GM12878 (cell line): ENCODE measurements around the gene CPLANE2. TPM values are rescaled to one million over a fixed set of nuclear protein-coding genes. Genes with fewer than 3 reads are reported as not detected.

Source experiments
- ATAC-seq: fragments of 200-7000 bp; cut with Tn5 transposase; 3 replicates; pipeline ENCODE4 v1.9.1; 2020; ENCODE audit warnings: mild to moderate bottlenecking, moderate library complexity
- BruUV-seq: library from RNA; stranded (reverse); fragments of 400-500 nt; replicated peaks from 2 replicates; lab custom pipeline; 2021; lab: Mats Ljungman, UMichigan
- CTCF ChIA-PET: fragments of 300-600 bp; sonication (Branson Sonifier 250); formaldehyde crosslinking; extraction: SDS; loops from one replicate; lab custom pipeline; 2021; ENCODE audit warnings: inconsistent platforms; lab: Yijun Ruan, JAX
- POLR2A ChIA-PET: fragments of 350-600 bp; formaldehyde crosslinking; extraction: SDS; loops from one replicate; lab custom pipeline; 2021; ENCODE audit warnings: inconsistent platforms; lab: Charles Lee
- RAD21 ChIA-PET: fragments of 300-600 bp; sonication (Branson Sonifier 250); formaldehyde crosslinking; loops from one replicate; lab custom pipeline; 2023; ENCODE audit warnings: antibody characterized with exemption; ENCODE audit not compliant: unreplicated experiment; lab: Charles Lee
- SMC1A ChIA-PET: fragments of 300-600 bp; sonication (Branson Sonifier 250); formaldehyde crosslinking; loops from one replicate; lab custom pipeline; 2023; ENCODE audit not compliant: unreplicated experiment, uncharacterized antibody; lab: Charles Lee
- DNase-seq: peaks from one replicate; pipeline ENCODE4 v3.0.0-alpha.2; 2011; ENCODE audit warnings: low read depth, low spot score
- FAIRE-seq: peaks from 3 replicates; lab custom pipeline; 2011; peaks lifted over from hg19 to GRCh38; lab: Jason Lieb, UNC
- H2AFZ ChIP-seq: 2 replicates; pipeline ENCODE4 v1.6.0; 2011; ENCODE audit warnings: low read depth, low read length, control low read depth; ENCODE audit not compliant: control insufficient read depth
- H3K27ac ChIP-seq: 2 replicates; pipeline ENCODE4 v1.5.1; 2011; ENCODE audit warnings: control low read depth; ENCODE audit not compliant: control insufficient read depth, insufficient read depth
- H3K27me3 ChIP-seq, 2 experiments: replicated peaks in 1 of 2; 2 replicates each; pipeline versions ENCODE4 v1.6.0 to v1.6.1; 2011; ENCODE audit warnings: low read length in 1 of 2; ENCODE audit not compliant: control insufficient read depth in 2 of 2, insufficient read depth in 2 of 2
- H3K36me3 ChIP-seq, 2 experiments: 2 replicates each; pipeline ENCODE4 v1.5.1; 2011; ENCODE audit warnings: low read length in 1 of 2; ENCODE audit not compliant: control insufficient read depth in 2 of 2, insufficient read depth in 2 of 2
- H3K4me1 ChIP-seq: 2 replicates; pipeline ENCODE4 v1.6.1; 2011; ENCODE audit warnings: mild to moderate bottlenecking, low read length, moderate library complexity, mixed read lengths; ENCODE audit not compliant: control insufficient read depth, insufficient read depth
- H3K4me2 ChIP-seq: 2 replicates; pipeline ENCODE4 v1.6.0; 2011; ENCODE audit warnings: control low read depth; ENCODE audit not compliant: control insufficient read depth, insufficient read depth
- H3K4me3 ChIP-seq: fragments of 200-600 bp; sonication (generic); 2 replicates; pipeline ENCODE4 v1.5.1; 2016
- H3K79me2 ChIP-seq: 2 replicates; pipeline ENCODE4 v1.6.0; 2011; ENCODE audit warnings: low read length; ENCODE audit not compliant: control insufficient read depth, insufficient read depth
- H3K9ac ChIP-seq: 2 replicates; pipeline ENCODE4 v1.8.0; 2011; ENCODE audit warnings: low read length, control low read depth, mixed read lengths; ENCODE audit not compliant: control insufficient read depth, insufficient read depth
- H3K9me3 ChIP-seq: replicated peaks from 3 replicates; pipeline ENCODE4 v1.5.1; 2011; ENCODE audit warnings: mild to moderate bottlenecking, low read length; ENCODE audit not compliant: control insufficient read depth, insufficient read depth
- H4K20me1 ChIP-seq: 2 replicates; pipeline ENCODE4 v1.6.0; 2011; ENCODE audit not compliant: control insufficient read depth, insufficient read depth
- CBX3 ChIP-seq: fragments of 200-600 bp; sonication (generic); IDR thresholded peaks from 2 replicates; pipeline ENCODE4 v1.6.1; 2016; ENCODE audit warnings: low read depth, borderline replicate concordance
- CEBPZ ChIP-seq: fragments of 150-350 bp; IDR thresholded peaks from 2 replicates; pipeline ENCODE4 v1.6.1; 2016; ENCODE audit warnings: low read depth, low read length
- CREB1 ChIP-seq: IDR thresholded peaks from 2 replicates; pipeline ENCODE4 v1.6.1; 2012; ENCODE audit warnings: low read depth, mild to moderate bottlenecking, inconsistent platforms
- EZH2 ChIP-seq: IDR thresholded peaks from 2 replicates; pipeline ENCODE4 v1.6.1; 2012; ENCODE audit warnings: low read depth, mild to moderate bottlenecking, control low read depth, inconsistent platforms, low read length, borderline replicate concordance; ENCODE audit not compliant: control insufficient read depth
- FOXM1 ChIP-seq: IDR thresholded peaks from 2 replicates; pipeline ENCODE4 v1.6.1; 2012; ENCODE audit warnings: low read depth, mild to moderate bottlenecking, inconsistent platforms, low read length, moderate library complexity
- IRF3 ChIP-seq: fragments of 450-650 bp; IDR thresholded peaks from 2 replicates; pipeline ENCODE4 v1.6.1; 2014; ENCODE audit warnings: mild to moderate bottlenecking
- JUNB ChIP-seq: IDR thresholded peaks from 2 replicates; pipeline ENCODE4 v1.6.1; 2016; ENCODE audit warnings: antibody characterized with exemption, mild to moderate bottlenecking
- NKRF ChIP-seq: fragments of 450-650 bp; conservative IDR thresholded peaks from 2 replicates; pipeline ENCODE4 v1.6.1; 2017; ENCODE audit warnings: mild to moderate bottlenecking, moderate library complexity
- ZBTB40 ChIP-seq: fragments of 450-650 bp; IDR thresholded peaks from 2 replicates; pipeline ENCODE4 v1.6.1; 2016; ENCODE audit warnings: mild to moderate bottlenecking, moderate library complexity, borderline replicate concordance
- ZNF24 ChIP-seq: fragments of 450-650 bp; IDR thresholded peaks from 2 replicates; pipeline ENCODE4 v1.6.1; 2017; ENCODE audit warnings: antibody characterized with exemption, mild to moderate bottlenecking
- ZNF384 ChIP-seq: IDR thresholded peaks from 2 replicates; pipeline ENCODE4 v1.6.1; 2012; ENCODE audit warnings: low read depth, mild to moderate bottlenecking, low read length, improper control_type of control experiment, borderline replicate concordance
- WGBS: methylation state at CpG from one replicate; pipeline ENCODE4 v1.1.6; 2016; ENCODE audit warnings: low lambda C conversion rate; ENCODE audit not compliant: insufficient replicate concordance, insufficient coverage; ENCODE audit errors: missing lambda C conversion rate; 5-methylcytosine and 5-hydroxymethylcytosine counted together
- in situ Hi-C: fragments of 300-500 bp; cut with MboI; formaldehyde crosslinking; loops from 9 replicates; pipeline ENCODE4 v1.14.3; 2018; ENCODE audit warnings: mixed read lengths
- intact Hi-C: fragments of 100-400 bp; cut with micrococcal nuclease; formaldehyde crosslinking; loops from one replicate; pipeline ENCODE4 v1.14.2; 2022; ENCODE audit not compliant: unreplicated experiment
- polyA plus RNA-seq, 11 experiments: library from polyadenylated mRNA; depleted of rRNA in 4 of 11; unstranded in 6 of 11; stranded (reverse) in 5 of 11; fragments of >200 nt; fragmentation: Nextera tagmentation in 4 of 11; fragmentation: Illumina TruSeq in 1 of 11; extraction: Ambion mirVana in 4 of 11; extraction: Trizol in 1 of 11; gene quantifications; 1 replicate in 1 of 11; 2 replicates in 10 of 11; pipeline versions ENCODE4 v1.2.1 to v1.2.3, GENCODE V29; 2011 to 2016; ENCODE audit warnings: inconsistent platforms in 2 of 11, missing spikeins in 2 of 11, low read depth in 1 of 11
- total RNA-seq, 4 experiments: library from RNA; depleted of rRNA in 3 of 4; stranded (reverse); fragments of >200 nt in 3 of 4; fragmentation: Illumina TruSeq in 1 of 4; extraction: Trizol in 1 of 4; gene quantifications; 2 replicates each; pipeline versions ENCODE4 v1.2.1 to v1.2.3, GENCODE V29; 2013 to 2021

Gene CPLANE2
- total and polyA plus RNA-seq, 10 of the 15 experiments (the other 5 are each of a cell fraction or from before 2014, with no cell fraction given): 0.09 to 4.5 (median 2.3) TPM; not detected in 1

- no peak for TF ChIP-seq ZNF384
- TF ChIP-seq CEBPZ: no peak
- TF ChIP-seq, all 136 proteins: peak for 0
Measured at GRCh38 chr1:16248007-16248436, 11.0 kb upstream of the CPLANE2 start (continued).

- CTCF ChIA-PET: interaction anchor here (2.1 to 3.4 kb wide), 3 partner anchors 116 to 168 kb away, joined by 7 to 27 read pairs (median 20); no protein-coding TSS in a partner anchor
- TF ChIP-seq JUNB: no peak
- TF ChIP-seq EZH2: no peak
- TF ChIP-seq FOXM1: no peak
- TF ChIP-seq ZNF24: no peak
- TF ChIP-seq NKRF: no peak
- no peak for TF ChIP-seq ZBTB40
- no peak for TF ChIP-seq CBX3
- TF ChIP-seq CREB1: no peak
- TF ChIP-seq IRF3: no peak
Measured at GRCh38 chr1:16247441-16247840, 10.5 kb upstream of the CPLANE2 start.

More at GRCh38 chr1:16247441-16247840, 10.5 kb upstream of the CPLANE2 start:
- FAIRE-seq: no peak
- in situ Hi-C loops (no loop called here), intact Hi-C loops (loop anchor here (5.0 kb wide), 1 partner anchor 115 kb away; no protein-coding TSS in a partner anchor)
- no peak for ATAC-seq
- H3K27ac ChIP-seq: no peak overlapping the region
- peaks cover 20% of the 10 kb centered on the region for H3K4me1 ChIP-seq
- H2AFZ ChIP-seq: no peak overlapping the region
- no peaks in the 10 kb centered on the region for H3K79me2 ChIP-seq
- WGBS: 100% methylated on average over 2 of the region's 2 CpGs
- SMC1A ChIA-PET: interaction anchor here (1.0 to 3.1 kb wide), 5 partner anchors 10 to 168 kb away, joined by 3 to 16 read pairs (median 5); partner anchors contain the start of gene CPLANE2
- RAD21 ChIA-PET: interaction anchor here (0.9 to 1.2 kb wide), 2 partner anchors 30 to 169 kb away, joined by 3 to 8 read pairs; no protein-coding TSS in a partner anchor
- DNase-seq: no peak
- no peak overlapping the region for H3K9ac ChIP-seq
- no peaks in the 10 kb centered on the region for H3K27me3 ChIP-seq
- H4K20me1 ChIP-seq: no peaks in the 10 kb centered on the region
- H3K9me3 ChIP-seq: no peaks in the 10 kb centered on the region
- H3K36me3 ChIP-seq: peaks cover 10 to 12% of the 10 kb centered on the region in 2 experiments; a peak in 3 of 4 replicates
- no peak overlapping the region for H3K4me3 ChIP-seq
- POLR2A ChIA-PET: interaction anchor here (0.5 to 0.7 kb wide), 2 partner anchors 30 to 136 kb away, joined by 3 to 5 read pairs; no protein-coding TSS in a partner anchor
- no TSS peak for BruUV-seq
- H3K4me2 ChIP-seq: no peak overlapping the region
